Measurements from ENCODE around the gene PRPF40B.

Gene PRPF40B

GRCh38 chr12:49635656-49636055 is 12.3 kb downstream of the PRPF40B start:
- DNase-seq (ENCODE audit: low read depth in 2 of 2) = no peak

- no peak for DNase-seq (ENCODE audit: low read depth in 2 of 2)
Observed at GRCh38 chr12:49636574-49636973, 13.2 kb downstream of the PRPF40B start.

GRCh38 chr12:49636979-49637755 is 13.8 kb downstream of the PRPF40B start:
- peak; percentile 35 to 38 for DNase-seq (ENCODE audit: low read depth in 2 of 2)

GRCh38 chr12:49641748-49642369 is 18.5 kb downstream of the PRPF40B start:
- DNase-seq (ENCODE audit: low read depth in 2 of 2) = no peak

- DNase-seq (ENCODE audit: low read depth in 2 of 2) = no peak
Observed at GRCh38 chr12:49642370-49642802, 19.0 kb downstream of the PRPF40B start.

GRCh38 chr12:49643135-49643534 is 19.8 kb downstream of the PRPF40B start:
- no peak for DNase-seq (ENCODE audit: low read depth in 2 of 2)

GRCh38 chr12:49643961-49644619 is 20.7 kb downstream of the PRPF40B start:
- DNase-seq (ENCODE audit: low read depth in 2 of 2) = no peak

GRCh38 chr12:49644620-49644994 is 21.2 kb downstream of the PRPF40B start:
- peak; percentile 64 to 71 for DNase-seq (ENCODE audit: low read depth in 2 of 2)

GRCh38 chr12:49645146-49646039 is 22.0 kb downstream of the PRPF40B start:
- DNase-seq (ENCODE audit: low read depth in 2 of 2) = no peak

GRCh38 chr12:49646331-49646830 is 23.0 kb downstream of the PRPF40B start:
- no peak for DNase-seq (ENCODE audit: low read depth in 2 of 2)

- DNase-seq (ENCODE audit: low read depth in 2 of 2) = no peak
Observed at GRCh38 chr12:49646871-49647654, 23.7 kb downstream of the PRPF40B start.

GRCh38 chr12:49647827-49648711 is 24.7 kb downstream of the PRPF40B start:
- no peak for DNase-seq (ENCODE audit: low read depth in 2 of 2)

GRCh38 chr12:49648712-49649003 is 25.3 kb downstream of the PRPF40B start:
- no peak for DNase-seq (ENCODE audit: low read depth in 2 of 2)

- no peak for DNase-seq (ENCODE audit: low read depth in 2 of 2)
Observed at GRCh38 chr12:49649445-49649844, 26.1 kb downstream of the PRPF40B start.

- DNase-seq (ENCODE audit: low read depth in 2 of 2) = no peak
Observed at GRCh38 chr12:49649892-49650291, 26.5 kb downstream of the PRPF40B start.

GRCh38 chr12:49651855-49652254 is 28.5 kb downstream of the PRPF40B start:
- DNase-seq (ENCODE audit: low read depth in 2 of 2) = no peak

- DNase-seq (ENCODE audit: low read depth in 2 of 2) = no peak
Observed at GRCh38 chr12:49652921-49653520, 29.7 kb downstream of the PRPF40B start.

- no peak for DNase-seq (ENCODE audit: low read depth in 2 of 2)
Observed at GRCh38 chr12:49654715-49655114, 31.4 kb downstream of the PRPF40B start.

- no peak for DNase-seq (ENCODE audit: low read depth in 2 of 2)
Observed at GRCh38 chr12:49655595-49656236, 32.4 kb downstream of the PRPF40B start.
